Measurements from ENCODE around the gene CHN1.

The CHN1 gene

GRCh38 chr2:175004980-175005732, at the start of gene CHN1:
Gene CHN1 (minus strand): TSS chr2:175005381. CDS start chr2:175004912, 469 bp downstream.
- DNase-seq = peak; percentile 66

DNA sequence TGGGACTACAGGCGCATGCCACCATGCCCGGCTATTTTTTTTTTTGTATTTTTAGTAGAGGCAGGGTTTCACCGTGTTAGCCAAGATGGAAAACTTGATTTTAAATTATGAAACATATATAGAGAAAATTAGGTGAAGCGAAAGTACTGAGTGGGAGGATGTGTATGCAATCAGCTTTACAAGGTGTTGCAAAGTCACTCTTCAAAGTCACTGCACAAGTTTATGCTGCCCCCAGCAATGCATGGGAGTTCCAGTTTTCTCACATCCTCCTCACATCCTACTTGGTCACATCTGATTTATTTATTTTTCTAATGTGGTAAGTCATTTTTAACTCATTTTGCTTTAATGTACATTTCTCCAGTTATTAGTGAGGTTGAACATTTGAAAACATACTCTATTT, 49.2 kb upstream of the CHN1 start:
- no peak for DNase-seq

GRCh38 chr2:175049661-175050060, 44.5 kb upstream of the CHN1 start:
- no peak for DNase-seq

DNA sequence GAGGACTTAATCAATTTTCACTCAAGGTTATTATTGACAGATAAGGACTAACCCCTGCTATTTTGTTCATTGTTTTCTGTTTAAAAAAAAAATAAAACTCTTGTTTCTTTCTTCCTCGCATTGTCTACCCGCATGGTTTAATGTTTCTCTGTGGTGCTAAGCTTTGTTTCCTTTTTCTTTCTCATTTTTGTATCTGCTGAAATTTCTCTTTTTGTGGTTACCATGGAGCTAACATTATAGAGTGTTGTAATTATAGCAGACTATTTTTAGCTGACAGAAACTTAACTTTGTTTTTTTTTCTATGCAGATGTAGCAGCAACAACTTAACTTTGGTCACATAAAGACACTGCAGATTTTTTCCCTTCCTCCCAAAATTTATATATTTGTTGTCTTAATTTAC, 43.1 kb upstream of the CHN1 start:
- no peak for DNase-seq

DNA sequence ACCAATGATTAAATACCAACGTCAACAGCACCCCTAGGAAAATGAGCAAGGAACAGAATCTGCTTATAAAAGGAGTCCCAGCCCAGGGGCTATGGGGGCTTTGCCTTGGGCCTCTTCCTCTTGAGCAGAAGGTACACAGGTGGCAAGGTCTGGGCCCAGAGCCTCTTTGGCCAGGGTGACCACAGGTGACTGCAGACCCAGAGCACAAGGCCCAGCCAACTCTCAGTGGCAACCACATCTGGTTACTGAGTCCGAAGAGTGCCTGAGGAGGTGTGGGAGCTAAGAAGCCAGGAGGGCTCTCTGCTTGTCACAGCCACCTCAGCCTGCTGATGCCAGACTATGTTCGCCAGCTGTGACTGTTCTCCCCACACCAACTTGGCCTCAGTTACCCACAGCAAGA, 34.3 kb upstream of the CHN1 start:
- no peak for DNase-seq

GRCh38 chr2:175039031-175039430, 33.9 kb upstream of the CHN1 start:
- no peak for DNase-seq

GRCh38 chr2:175037941-175038340, 32.8 kb upstream of the CHN1 start:
- DNase-seq = no peak

GRCh38 chr2:175036582-175037018, 31.4 kb upstream of the CHN1 start:
- no peak for DNase-seq

DNA sequence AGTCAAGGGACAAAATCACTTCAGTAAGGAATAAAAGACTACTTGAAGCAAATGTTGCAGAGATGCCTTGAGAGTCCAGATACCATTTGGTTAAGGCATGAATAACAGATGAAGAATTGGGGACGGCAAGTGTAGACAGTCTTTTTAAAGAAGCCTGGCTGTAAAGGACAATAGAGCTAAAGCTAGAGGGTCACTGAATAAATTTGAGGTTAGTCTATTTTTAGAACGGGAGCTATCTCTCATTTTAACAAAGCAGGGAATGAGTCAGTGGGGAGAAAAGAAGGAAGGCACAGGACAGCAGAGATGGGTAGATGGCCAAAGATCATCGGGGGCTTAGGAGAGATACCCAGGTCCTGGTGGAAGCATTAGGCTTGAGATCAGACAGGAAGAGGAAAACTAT, 30.6 kb upstream of the CHN1 start:
- DNase-seq = no peak

DNA sequence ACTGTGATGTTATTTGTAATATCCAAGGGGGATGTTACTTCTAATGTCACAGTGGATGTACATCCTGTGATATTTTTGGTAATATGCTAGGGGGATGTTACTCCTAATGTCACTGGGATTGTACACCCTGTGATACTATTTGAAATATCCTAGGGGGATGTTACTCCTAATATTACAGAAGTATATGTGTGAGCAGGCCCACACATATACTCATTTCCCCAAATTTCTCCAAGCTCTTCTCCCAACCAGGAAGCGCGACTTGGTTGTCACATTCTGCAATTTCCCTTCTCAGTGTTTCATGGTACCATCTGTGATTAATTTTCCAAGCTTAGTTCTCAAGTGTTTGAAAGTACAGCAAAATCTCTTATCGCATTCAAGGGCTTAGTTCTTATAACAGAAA, 29.5 kb upstream of the CHN1 start:
- no peak for DNase-seq

DNA sequence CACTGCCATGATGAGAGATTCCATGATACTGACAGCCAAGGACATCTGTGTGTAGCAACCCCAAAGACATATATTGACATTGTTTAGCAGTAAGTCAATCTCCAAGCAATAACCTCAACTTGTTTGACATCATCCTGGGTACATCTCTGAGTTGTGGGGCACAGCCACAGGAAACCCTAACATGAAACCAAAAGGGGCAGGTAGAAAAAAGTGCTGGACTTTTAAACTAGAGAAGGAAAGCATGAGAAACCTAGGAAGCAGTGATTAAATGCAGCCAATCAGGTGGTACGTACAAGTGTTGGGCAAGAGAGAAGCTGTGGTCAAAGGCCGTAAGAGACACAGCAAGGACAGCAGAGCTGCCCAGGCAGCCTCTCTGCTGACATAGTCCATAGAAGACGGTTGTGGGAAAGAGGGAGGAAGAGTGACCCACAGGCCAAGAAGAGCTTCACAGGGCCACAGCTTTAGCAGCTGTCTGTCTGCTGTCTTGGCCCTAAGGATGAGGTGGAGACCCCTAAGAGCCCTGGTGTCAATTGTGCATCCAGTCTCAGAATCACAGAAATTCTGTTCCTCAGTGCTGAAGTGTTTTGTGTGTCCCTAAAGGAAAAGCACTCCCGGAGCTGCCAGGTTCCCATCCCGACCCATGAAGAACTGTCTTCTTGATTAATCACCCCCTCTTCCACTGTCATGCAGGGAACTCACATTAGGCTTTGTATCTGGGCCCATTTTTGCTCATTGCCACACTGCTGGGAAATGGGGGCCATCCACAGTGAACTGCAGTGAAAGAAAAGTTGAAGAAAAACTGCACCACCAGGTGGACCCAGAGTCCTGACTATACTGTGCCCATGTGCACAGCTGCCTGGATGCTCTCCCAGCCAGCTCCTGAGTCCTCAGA, 25.4 kb upstream of the CHN1 start:
- DNase-seq = no peak

- no peak for DNase-seq
Measured at GRCh38 chr2:175027755-175028154, 22.6 kb upstream of the CHN1 start.

DNA sequence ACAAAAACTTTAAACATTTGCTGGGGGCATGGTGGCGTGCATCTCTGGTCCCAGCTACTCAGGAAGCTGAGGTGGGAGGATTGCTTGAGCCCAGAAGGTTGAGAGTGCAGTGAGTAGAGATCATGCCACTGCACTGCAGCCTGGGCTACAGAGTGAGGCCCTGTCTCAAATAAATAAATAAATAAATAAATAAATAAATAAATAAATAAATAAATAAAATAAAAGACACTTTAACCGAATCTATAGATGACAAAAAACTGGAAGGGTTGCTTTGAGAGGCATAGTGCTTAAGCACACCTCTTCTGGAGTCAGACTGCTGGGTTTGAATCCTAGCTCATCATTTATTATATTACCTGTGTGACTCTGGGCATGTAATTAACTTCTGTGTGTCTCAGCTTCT, 21.2 kb upstream of the CHN1 start:
- DNase-seq = no peak

DNA sequence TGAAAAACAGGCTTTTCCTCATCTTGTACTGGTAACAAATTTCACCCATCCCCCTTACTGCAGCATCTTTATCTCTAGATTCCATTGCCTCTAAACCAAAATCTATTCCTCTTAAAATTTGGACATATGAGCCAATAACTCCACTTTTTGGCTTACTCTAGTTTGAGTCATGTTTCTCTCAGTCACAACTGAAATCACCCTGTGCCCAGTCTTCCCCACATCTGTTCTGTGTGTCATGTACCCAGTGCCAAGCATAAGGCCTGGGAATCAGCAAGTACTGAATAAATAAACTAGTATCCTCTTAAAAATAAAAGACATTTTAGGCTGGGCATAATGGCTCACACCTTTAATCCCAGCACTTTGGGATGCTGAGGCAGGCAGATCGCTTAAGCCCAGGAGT, 20.8 kb upstream of the CHN1 start:
- DNase-seq = no peak

DNA sequence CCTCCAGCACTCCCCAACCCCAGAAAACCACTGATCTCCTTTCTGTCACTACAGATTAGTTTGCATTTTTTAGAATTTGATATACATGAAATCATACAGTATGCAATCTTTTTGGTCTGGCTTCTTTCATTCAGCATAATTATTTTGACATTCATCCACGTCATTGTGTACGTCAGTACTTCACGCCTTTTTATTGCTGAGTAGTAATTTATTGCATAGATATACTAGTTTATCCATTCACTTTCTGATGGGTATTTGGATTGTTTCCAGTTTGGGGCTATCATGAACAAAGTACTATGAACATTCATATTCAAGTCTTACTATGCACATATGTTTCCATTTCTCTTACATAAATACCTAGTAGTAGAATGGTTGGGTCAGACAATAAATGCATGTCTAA, 20.1 kb upstream of the CHN1 start:
- DNase-seq = no peak

DNA sequence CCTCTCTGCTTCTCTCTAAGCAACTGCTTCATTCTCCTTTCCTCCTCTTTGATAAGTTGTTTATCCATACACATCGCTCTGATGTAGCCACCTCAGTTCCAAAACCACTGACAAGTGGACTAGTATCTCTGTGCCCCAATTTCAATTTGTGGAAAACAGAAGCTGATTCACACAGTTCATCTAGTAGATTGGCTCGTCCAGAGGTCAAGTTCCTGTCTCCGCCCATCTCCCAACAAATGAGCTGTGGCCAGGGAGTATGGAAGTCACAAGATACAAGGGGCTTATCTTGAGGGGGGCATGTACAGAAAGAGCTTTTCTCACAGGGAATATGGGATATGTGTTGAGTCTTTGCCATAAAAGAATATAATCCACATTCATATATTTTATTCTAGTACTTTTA, 17.7 kb upstream of the CHN1 start:
- no peak for DNase-seq

GRCh38 chr2:175019566-175020327, 14.6 kb upstream of the CHN1 start:
- no peak for DNase-seq

DNA sequence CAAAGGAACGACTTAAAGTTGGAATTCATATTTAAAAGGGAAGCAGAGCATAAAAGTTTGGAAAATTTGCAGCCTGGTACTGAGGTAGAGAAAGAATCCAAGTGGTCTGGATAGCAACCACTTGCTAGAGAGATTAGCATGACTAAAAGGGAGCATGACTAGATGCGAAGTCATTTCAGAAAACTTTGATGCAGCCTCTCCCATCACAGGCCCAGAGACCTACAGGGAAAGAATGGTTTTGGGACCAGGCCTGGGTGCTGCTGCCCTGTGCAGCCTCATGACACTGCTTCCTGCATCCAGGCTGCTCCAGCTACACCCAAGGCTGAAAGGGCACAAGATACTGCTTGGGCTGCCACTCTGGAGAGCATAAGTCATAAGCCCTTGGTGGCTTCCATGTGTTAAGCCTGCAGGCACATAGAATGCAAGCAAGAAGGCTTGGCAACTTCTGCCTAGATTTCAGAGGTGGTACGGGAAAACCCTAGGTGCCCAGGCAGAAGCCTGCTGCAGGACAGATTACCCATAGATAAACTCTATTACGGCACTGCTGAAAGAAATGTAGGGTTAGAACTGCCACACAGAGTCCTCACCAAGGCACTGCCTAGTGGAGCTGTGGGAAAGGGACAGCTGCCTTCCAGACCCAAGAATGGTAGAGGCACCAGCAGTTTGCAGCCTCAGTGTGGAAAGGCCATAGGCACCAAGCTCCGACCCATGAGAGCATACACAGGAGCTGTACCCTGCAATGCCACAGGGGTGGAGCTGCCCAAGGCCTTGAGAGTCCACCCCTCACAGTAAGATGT, 12.6 kb upstream of the CHN1 start:
- no peak for DNase-seq

- DNase-seq = no peak
Measured at GRCh38 chr2:175015340-175015739, 10.2 kb upstream of the CHN1 start.

GRCh38 chr2:175012516-175012915, 7.3 kb upstream of the CHN1 start:
- DNase-seq = no peak

DNA sequence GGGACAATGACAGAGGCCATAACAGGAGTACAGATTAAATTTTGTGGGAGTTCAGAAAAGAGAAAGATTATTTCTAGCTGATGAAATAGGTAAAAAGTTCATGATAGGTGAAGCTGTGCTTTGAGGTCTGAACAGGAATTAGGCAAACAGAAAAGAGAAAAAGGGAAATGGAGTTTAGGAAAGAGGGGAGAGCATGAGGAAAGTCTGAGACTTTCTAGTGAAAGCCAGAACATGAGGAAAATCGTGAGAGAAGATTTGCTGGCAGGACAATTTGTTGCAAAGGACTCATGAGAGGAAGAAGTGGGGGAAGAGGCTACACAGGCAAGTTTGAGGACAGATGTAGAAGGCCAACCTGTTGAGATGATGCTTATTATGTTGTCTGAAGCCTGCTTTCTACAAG, 6.3 kb upstream of the CHN1 start:
- DNase-seq = no peak

- DNase-seq = peak; percentile 53
Measured at GRCh38 chr2:175010848-175011254, 5.7 kb upstream of the CHN1 start.
